Activated T-cell treated with anti-CD3 and anti-CD28 coated beads, Interleukin-2, amount 50 U/mL, for 72 hours (primary cell): ENCODE measurements around the gene CAMTA1. TPM values are rescaled to one million over a fixed set of nuclear protein-coding genes. Genes with fewer than 3 reads are reported as not detected.

Experiments
- ATAC-seq, 2 donors: fragments of 150-1000 bp; cut with Tn5 transposase; replicated peaks in 1 of 2; 2 replicates each; pipeline ENCODE4 v1.10.0; 2021; ENCODE audit warnings: moderate library complexity in 2 of 2, mild to moderate bottlenecking in 1 of 2
- DNase-seq, 2 donors: peaks; one replicate each; pipeline ENCODE4 v3.0.0; 2021 to 2022; ENCODE audit warnings: mixed read lengths in 1 of 2
- H3K27ac Mint-ChIP-seq: one replicate; pipeline ENCODE4 v1.8.0; 2022; ENCODE audit warnings: mild to moderate bottlenecking, moderate library complexity, mixed read lengths
- H3K27me3 Mint-ChIP-seq: one replicate; pipeline ENCODE4 v1.8.0; 2022; ENCODE audit warnings: low read depth, mixed read lengths
- H3K36me3 Mint-ChIP-seq, 2 donors: one replicate each; pipeline ENCODE4 v1.8.0; 2022; ENCODE audit warnings: mixed read lengths in 2 of 2, mild to moderate bottlenecking in 1 of 2; ENCODE audit not compliant: insufficient read depth in 2 of 2
- H3K4me1 Mint-ChIP-seq: one replicate; pipeline ENCODE4 v1.8.0; 2022; ENCODE audit warnings: low read depth, mixed read lengths
- H3K4me3 Mint-ChIP-seq, 2 donors: one replicate each; pipeline ENCODE4 v1.8.0; 2022; ENCODE audit warnings: mild to moderate bottlenecking in 2 of 2, mixed read lengths in 2 of 2, moderate library complexity in 2 of 2
- H3K9me3 Mint-ChIP-seq, 2 donors: one replicate each; pipeline ENCODE4 v1.8.0; 2022; ENCODE audit warnings: mixed read lengths in 2 of 2
- total RNA-seq, 2 donors: library from RNA; stranded (reverse); gene quantifications; one replicate each; pipeline ENCODE4 v1.2.3, GENCODE V29; 2022

CAMTA1 gene
- total RNA-seq, 2 donors from 2014 or later = 47.8 to 63.3 TPM

- no peaks in the 10 kb centered on the region for H3K4me1 Mint-ChIP-seq
- H3K27me3 Mint-ChIP-seq = peaks cover 6% of the 10 kb centered on the region
- H3K27ac Mint-ChIP-seq = no peak overlapping the region
- H3K36me3 Mint-ChIP-seq = no peaks in the 10 kb centered on the region
- no peak for ATAC-seq
- no peaks in the 10 kb centered on the region for H3K9me3 Mint-ChIP-seq
- no peak for DNase-seq
- no peak overlapping the region for H3K4me3 Mint-ChIP-seq
These were observed 468.8 kb downstream of the CAMTA1 start for GRCh38 chr1:7253988-7254587.

DNA sequence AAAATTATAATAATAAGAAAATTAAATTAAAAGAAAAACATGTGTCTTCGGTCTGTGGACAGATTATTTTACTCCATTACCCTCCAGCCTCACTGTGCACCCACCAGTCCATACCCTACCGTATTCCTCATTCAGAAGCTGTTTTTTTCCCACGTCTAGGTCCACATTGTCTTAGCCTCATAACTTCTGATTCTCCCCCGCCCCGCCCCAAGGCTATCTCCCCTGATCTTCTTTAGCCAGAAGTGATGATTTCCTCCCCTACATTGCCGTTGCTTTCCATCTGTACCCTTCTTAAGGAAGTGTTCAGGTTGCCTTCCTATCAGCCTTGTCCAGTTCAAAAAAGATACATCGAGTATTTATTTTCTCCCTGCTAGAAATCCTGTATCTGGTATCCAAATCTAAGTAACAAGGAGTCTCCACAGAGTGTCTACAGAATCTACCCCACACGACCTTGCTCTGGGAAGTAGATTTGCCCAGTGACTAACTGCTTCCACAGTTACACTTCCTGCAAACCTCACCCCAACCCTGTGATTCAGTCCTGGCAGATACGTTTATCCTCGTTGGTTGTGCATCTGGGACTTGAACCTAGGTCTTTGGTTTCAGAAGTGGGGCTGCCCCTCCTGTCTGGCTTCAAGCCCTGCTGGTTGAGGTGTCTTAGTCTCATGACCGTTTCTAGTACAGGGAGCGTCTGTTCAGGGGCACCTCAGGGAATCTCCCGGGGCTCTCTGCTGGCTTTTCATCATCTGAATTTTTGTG lies 470.2 kb downstream of the CAMTA1 start:
- Mint-ChIP-seq H3K9me3 (no peaks in the 10 kb centered on the region), H3K27ac (no peak overlapping the region), H3K4me1 (no peaks in the 10 kb centered on the region), H3K27me3 (no peaks in the 10 kb centered on the region), H3K36me3 (no peaks in the 10 kb centered on the region), H3K4me3 (no peak overlapping the region)
- no peak for DNase-seq
- no peak for ATAC-seq

DNA sequence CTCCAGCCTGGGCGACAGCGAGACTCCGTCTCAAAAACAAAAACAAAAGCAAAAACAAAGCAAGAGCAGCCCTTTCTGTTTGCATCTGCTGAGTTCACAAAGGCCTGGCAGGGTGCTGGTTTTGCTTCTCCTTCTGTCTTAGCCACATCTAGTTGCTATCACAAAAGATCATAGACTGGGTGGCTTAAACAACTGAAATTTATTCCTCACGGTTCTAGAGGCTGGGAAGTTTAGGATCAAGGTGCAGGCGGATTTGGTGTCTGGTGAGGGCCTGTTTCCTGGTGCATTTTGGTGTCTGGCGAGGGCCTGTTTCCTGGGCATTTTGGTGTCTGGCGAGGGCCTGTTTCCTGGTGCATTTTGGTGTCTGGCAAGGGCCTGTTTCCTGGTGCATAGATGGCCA lies 471.3 kb downstream of the CAMTA1 start:
- no peaks in the 10 kb centered on the region for H3K9me3 Mint-ChIP-seq
- H3K27ac Mint-ChIP-seq = no peak overlapping the region
- H3K4me3 Mint-ChIP-seq = no peak overlapping the region
- H3K36me3 Mint-ChIP-seq = no peaks in the 10 kb centered on the region
- ATAC-seq (no peak), DNase-seq (no peak)
- no peaks in the 10 kb centered on the region for H3K4me1 Mint-ChIP-seq
- H3K27me3 Mint-ChIP-seq = peaks cover 7% of the 10 kb centered on the region

DNA sequence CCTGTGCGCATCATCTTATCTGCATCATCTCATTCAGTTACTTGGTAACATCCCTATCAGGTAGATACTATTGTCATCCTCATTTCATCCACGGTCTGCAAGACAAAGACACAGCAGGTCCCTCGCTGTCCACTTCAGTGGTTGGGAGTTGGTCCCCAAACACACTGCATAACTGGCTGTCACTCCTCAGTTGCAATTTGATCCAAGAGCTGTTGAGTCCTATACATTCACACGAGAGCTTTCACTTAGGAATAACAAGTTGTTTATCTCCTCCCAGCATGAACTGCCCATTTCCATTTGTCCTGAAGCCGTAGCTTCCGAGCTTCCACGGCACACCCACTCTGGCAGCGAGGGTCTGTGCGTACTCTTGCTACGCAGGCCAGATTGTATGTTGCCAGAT lies 472.0 kb downstream of the CAMTA1 start:
- H3K4me3 Mint-ChIP-seq = no peak overlapping the region
- no peak for DNase-seq

GRCh38 chr1:7258589-7259135 lies 473.4 kb downstream of the CAMTA1 start:
- Mint-ChIP-seq H3K27ac (no peak overlapping the region), H3K4me1 (no peaks in the 10 kb centered on the region), H3K36me3 (no peaks in the 10 kb centered on the region), H3K9me3 (no peaks in the 10 kb centered on the region), H3K27me3 (peaks cover 7% of the 10 kb centered on the region), H3K4me3 (no peak overlapping the region)
- DNase-seq = no peak
- ATAC-seq = no peak

More for the DNA sequence above, 472.0 kb downstream of the CAMTA1 start:
- ATAC-seq = no peak
- H3K27ac Mint-ChIP-seq = no peak overlapping the region
- no peaks in the 10 kb centered on the region for H3K9me3 Mint-ChIP-seq
- peaks cover 7% of the 10 kb centered on the region for H3K27me3 Mint-ChIP-seq
- H3K4me1 Mint-ChIP-seq = no peaks in the 10 kb centered on the region
- H3K36me3 Mint-ChIP-seq = no peaks in the 10 kb centered on the region

- ATAC-seq (no peak), DNase-seq (no peak)
- H3K27ac Mint-ChIP-seq = no peak overlapping the region
- H3K4me1 Mint-ChIP-seq = no peaks in the 10 kb centered on the region
- no peaks in the 10 kb centered on the region for H3K9me3 Mint-ChIP-seq
- no peak overlapping the region for H3K4me3 Mint-ChIP-seq
- peaks cover 7% of the 10 kb centered on the region for H3K27me3 Mint-ChIP-seq
- no peaks in the 10 kb centered on the region for H3K36me3 Mint-ChIP-seq
These were observed 474.7 kb downstream of the CAMTA1 start for GRCh38 chr1:7259955-7260354.

DNA sequence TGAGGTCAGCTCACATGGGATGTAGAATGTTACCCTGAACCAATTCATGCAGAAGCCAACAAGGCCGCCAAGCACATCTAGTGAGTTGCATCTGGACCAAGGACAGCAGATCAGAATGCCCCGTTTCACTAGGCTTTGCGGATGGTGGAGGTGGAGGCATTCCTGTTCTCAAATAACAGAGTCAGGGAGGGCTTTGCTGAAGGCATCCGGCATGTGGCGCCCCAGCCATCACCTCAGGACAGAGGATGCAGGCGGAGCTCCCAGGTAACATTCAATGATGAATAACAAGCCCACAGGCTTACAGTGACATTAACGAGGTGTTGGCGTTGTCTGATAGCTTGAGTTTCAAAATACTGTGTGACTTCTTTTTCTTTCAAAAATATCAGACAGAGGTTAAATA lies 476.2 kb downstream of the CAMTA1 start:
- no peaks in the 10 kb centered on the region for H3K9me3 Mint-ChIP-seq
- no peak overlapping the region for H3K4me3 Mint-ChIP-seq
- no peak for ATAC-seq
- no peak for DNase-seq
- H3K27me3 Mint-ChIP-seq = peaks cover 13% of the 10 kb centered on the region
- no peak overlapping the region for H3K27ac Mint-ChIP-seq
- no peaks in the 10 kb centered on the region for H3K36me3 Mint-ChIP-seq
- H3K4me1 Mint-ChIP-seq = no peaks in the 10 kb centered on the region

DNA sequence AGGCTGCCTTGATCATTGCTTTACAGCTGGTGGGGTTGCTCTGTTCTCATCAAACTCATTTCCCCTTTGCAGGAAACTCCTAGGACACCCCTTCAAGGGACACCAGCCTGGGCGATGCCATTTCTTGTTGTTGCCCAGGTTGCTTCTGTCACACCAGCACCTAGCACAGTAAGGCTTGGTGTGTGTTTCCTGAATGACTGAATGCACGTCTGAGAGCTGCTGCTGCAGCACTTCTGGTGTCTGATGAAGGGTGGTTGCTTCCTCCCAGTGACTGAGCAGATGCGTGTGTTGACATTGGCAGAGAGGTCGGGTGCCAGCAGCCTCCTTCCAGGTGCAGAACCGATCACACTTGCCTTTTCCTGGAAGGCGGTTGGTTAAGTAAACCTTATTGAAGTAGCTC lies 477.4 kb downstream of the CAMTA1 start:
- Mint-ChIP-seq H3K27me3 (peaks cover 15% of the 10 kb centered on the region), H3K27ac (no peak overlapping the region)
- ATAC-seq = no peak

GRCh38 chr1:7263021-7263960 lies 478.0 kb downstream of the CAMTA1 start:
- no peak overlapping the region for H3K27ac Mint-ChIP-seq
- no peak for DNase-seq

More for the DNA sequence above, 477.4 kb downstream of the CAMTA1 start:
- Mint-ChIP-seq H3K9me3 (no peaks in the 10 kb centered on the region), H3K4me1 (no peaks in the 10 kb centered on the region), H3K36me3 (no peaks in the 10 kb centered on the region), H3K4me3 (no peak overlapping the region)
- no peak for DNase-seq

GRCh38 chr1:7264101-7264500 lies 478.8 kb downstream of the CAMTA1 start:
- Mint-ChIP-seq H3K36me3 (no peaks in the 10 kb centered on the region), H3K4me1 (no peaks in the 10 kb centered on the region), H3K27me3 (peaks cover 15% of the 10 kb centered on the region), H3K27ac (no peak overlapping the region), H3K4me3 (no peak overlapping the region), H3K9me3 (peaks cover 3 to 6% of the 10 kb centered on the region in 2 donors)
- ATAC-seq (no peak), DNase-seq (no peak)

More at GRCh38 chr1:7263021-7263960, 478.0 kb downstream of the CAMTA1 start:
- no peaks in the 10 kb centered on the region for H3K36me3 Mint-ChIP-seq
- no peak for ATAC-seq
- peaks cover 15% of the 10 kb centered on the region for H3K27me3 Mint-ChIP-seq
- H3K4me3 Mint-ChIP-seq = no peak overlapping the region
- peaks cover 3% of the 10 kb centered on the region in 2 donors for H3K9me3 Mint-ChIP-seq
- no peaks in the 10 kb centered on the region for H3K4me1 Mint-ChIP-seq

DNA sequence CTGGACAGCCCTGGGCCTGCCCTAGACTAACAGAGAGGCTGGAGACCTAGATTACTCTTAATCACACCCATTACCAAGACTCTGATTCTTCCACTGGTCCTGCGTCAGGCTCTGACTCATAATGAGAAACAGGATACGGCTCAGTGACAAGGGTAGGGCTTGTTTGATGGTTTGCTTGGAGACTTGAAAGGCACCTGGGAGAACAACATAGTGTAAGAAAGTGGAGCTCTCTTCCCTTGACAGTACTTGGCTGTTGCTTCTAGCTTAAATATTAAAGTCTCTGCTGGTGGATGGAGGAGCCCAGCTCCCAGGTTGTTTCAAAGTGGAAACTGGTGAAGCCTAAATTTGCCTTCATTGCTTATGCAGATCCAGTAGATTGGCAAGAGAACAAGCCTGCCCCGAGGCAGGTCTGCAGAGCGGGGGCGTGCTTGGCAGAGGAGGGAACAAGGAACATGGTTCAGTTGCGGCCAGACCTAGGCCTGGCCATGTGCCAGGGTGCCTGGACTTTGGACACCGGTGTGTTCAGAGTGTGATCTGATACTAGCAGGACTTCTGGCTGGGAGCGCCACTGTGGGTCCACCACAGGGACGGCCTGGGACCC lies 480.6 kb downstream of the CAMTA1 start:
- peaks cover 14% of the 10 kb centered on the region for H3K27me3 Mint-ChIP-seq
- ATAC-seq (no peak), DNase-seq (no peak)
- H3K4me3 Mint-ChIP-seq = no peak overlapping the region
- H3K36me3 Mint-ChIP-seq = peaks cover 2 to 3% of the 10 kb centered on the region in 2 donors
- H3K4me1 Mint-ChIP-seq = no peaks in the 10 kb centered on the region
- H3K9me3 Mint-ChIP-seq = peaks cover 9 to 13% of the 10 kb centered on the region in 2 donors
- no peak overlapping the region for H3K27ac Mint-ChIP-seq

DNA sequence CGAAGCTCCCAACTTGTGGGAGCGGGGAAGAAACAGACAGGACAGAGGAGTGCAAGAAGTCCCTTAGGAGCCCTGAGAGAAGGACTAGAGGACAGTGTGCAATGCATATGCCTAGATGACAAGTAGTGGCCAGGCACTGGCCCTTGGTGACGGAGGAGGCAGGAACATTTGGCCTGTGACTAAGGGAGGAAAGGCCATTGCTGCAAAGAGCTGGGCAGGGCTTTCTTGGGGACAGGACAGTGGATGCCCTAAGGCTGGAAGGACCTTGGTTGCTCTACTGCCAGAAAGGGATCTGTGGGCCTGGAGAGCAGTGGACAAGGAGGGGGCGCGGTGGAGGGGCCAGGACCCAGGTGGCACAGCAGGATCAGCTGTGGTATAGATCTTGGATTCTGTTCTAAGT lies 481.3 kb downstream of the CAMTA1 start:
- Mint-ChIP-seq H3K27me3 (peaks cover 8% of the 10 kb centered on the region), H3K36me3 (peaks cover 2 to 3% of the 10 kb centered on the region in 2 donors), H3K9me3 (peaks cover 9 to 13% of the 10 kb centered on the region in 2 donors), H3K4me3 (no peak overlapping the region), H3K4me1 (no peaks in the 10 kb centered on the region), H3K27ac (no peak overlapping the region)
- DNase-seq (no peak), ATAC-seq (no peak)
